Esophagus squamous epithelium (tissue), 5 donors: ENCODE results near the gene CCDC68. TPM values are rescaled to one million over a fixed set of nuclear protein-coding genes. Genes with fewer than 3 reads are reported as not detected.

Source experiments
- DNase-seq: peaks from one replicate; lab custom pipeline; 2025; lab: John Stamatoyannopoulos, UW
- H3K27ac ChIP-seq, 4 donors: fragments of 200-600 bp; sonication (generic); one replicate each; pipeline ENCODE4 v1.5.1; 2016 to 2019; ENCODE audit warnings: mild to moderate bottlenecking in 1 of 4
- H3K27me3 ChIP-seq, 4 donors: fragments of 200-600 bp; sonication (generic); 1 replicate in 3 of 4; 2 replicates in 1 of 4; pipeline versions ENCODE4 v1.5.1 to v1.6.0; 2017 to 2021; ENCODE audit warnings: antibody characterized with exemption in 1 of 4
- H3K36me3 ChIP-seq, 3 donors: fragments of 200-600 bp; sonication (generic); one replicate each; pipeline ENCODE4 v1.5.1; 2016 to 2019
- H3K4me1 ChIP-seq, 3 donors: fragments of 200-600 bp; sonication (generic); one replicate each; pipeline ENCODE4 v1.5.1; 2017 to 2019
- H3K4me3 ChIP-seq, 4 donors: fragments of 200-600 bp; sonication (generic); 1 replicate in 3 of 4; 2 replicates in 1 of 4; pipeline ENCODE4 v1.5.1; 2016 to 2019; ENCODE audit warnings: mild to moderate bottlenecking in 2 of 4, moderate library complexity in 1 of 4
- H3K9me3 ChIP-seq, 3 donors: fragments of 200-600 bp; sonication (generic); one replicate each; pipeline ENCODE4 v1.5.1; 2016 to 2019
- POLR2A ChIP-seq, 4 donors: fragments of 450-650 bp; IDR thresholded peaks; one replicate each; pipeline ENCODE4 v1.6.1; 2017; ENCODE audit warnings: antibody characterized with exemption in 4 of 4, mild to moderate bottlenecking in 4 of 4, moderate library complexity in 3 of 4
- WGBS, 2 donors: methylation state at CpG; one replicate each; pipeline ENCODE4 v1.1.5; 2018; 5-methylcytosine and 5-hydroxymethylcytosine counted together
- intact Hi-C: fragments of 100-400 bp; cut with DNase I; formaldehyde crosslinking; loops from one replicate; pipeline ENCODE4 v1.15.0; 2022
- total RNA-seq, 4 donors: library from RNA; depleted of rRNA; stranded (reverse); fragments of >200 nt; gene quantifications; one replicate each; pipeline ENCODE4 v1.1.0, GENCODE V29; 2016
- TF ChIP-seq, protein P1 (sequence below), 6 experiments: fragments of 450-650 bp in 4 of 6; fragments of 200-600 bp in 2 of 6; sonication (generic) in 2 of 6; IDR thresholded peaks; one replicate each; pipeline ENCODE4 v1.5.1; 2016 to 2019; ENCODE audit warnings: antibody characterized with exemption in 6 of 6, mild to moderate bottlenecking in 4 of 6, moderate library complexity in 4 of 6
- donor health status: DM: yes; HTN: yes; CAD: no.

CCDC68 gene
- total RNA-seq, 4 donors from 2014 or later: 0.11 to 5.1 (median 2.7) TPM

DNA sequence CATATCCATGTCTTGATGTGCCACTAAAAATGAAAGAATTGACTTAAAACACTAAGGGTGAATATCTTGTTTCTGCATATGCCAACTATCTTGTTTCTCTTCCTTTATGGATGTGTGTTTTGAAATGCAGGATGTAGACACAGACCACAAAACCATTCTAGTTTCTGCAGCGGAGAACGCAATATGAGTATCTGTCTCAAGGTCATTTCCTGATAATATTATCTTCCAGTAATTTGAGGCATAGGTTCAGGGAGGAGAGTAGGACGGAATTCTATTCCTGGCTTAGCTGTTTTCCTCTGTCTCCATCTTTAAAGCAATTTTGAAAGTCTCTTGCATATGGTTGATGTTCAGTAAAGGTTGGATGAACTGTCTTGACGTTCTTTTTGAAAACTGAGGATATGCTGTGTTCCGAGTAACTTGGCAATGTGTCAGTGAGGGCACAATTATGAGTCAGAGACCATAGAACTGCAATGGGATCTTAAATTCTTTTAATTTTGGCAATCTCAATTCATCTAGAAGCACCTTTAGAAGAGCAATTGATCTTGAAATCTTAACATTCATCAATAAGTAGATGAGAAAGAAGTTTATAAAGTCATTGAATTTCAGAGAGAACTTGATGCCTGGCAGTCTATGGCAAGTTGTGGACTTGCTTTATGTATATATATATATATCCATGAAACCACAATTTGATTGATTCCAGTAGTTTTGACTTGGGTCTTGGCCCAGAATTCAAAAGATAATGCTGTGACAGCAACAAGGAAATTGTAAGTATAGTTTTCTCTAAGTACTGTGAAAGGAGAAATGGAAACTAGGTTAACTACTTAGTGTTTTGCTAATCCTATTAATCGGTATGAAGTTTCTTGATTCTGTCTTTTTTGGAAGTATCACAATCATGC lies 106.2 kb downstream of the CCDC68 start:
- H3K4me3 ChIP-seq: no peak overlapping the region
- TF ChIP-seq, protein P1, sequence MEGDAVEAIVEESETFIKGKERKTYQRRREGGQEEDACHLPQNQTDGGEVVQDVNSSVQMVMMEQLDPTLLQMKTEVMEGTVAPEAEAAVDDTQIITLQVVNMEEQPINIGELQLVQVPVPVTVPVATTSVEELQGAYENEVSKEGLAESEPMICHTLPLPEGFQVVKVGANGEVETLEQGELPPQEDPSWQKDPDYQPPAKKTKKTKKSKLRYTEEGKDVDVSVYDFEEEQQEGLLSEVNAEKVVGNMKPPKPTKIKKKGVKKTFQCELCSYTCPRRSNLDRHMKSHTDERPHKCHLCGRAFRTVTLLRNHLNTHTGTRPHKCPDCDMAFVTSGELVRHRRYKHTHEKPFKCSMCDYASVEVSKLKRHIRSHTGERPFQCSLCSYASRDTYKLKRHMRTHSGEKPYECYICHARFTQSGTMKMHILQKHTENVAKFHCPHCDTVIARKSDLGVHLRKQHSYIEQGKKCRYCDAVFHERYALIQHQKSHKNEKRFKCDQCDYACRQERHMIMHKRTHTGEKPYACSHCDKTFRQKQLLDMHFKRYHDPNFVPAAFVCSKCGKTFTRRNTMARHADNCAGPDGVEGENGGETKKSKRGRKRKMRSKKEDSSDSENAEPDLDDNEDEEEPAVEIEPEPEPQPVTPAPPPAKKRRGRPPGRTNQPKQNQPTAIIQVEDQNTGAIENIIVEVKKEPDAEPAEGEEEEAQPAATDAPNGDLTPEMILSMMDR (IDR thresholded peaks at IDR 0.05): no peak
- no peak for TF ChIP-seq POLR2A (IDR thresholded peaks at IDR 0.05)
- no peaks in the 10 kb centered on the region for H3K9me3 ChIP-seq
- WGBS, 2 donors: 49 to 58% methylated on average over 6 of the region's 6 CpGs
- intact Hi-C loops: no loop called here
- no peaks in the 10 kb centered on the region for H3K27me3 ChIP-seq
- no peaks in the 10 kb centered on the region for H3K4me1 ChIP-seq
- no peaks in the 10 kb centered on the region for H3K36me3 ChIP-seq
- DNase-seq: no peak
- H3K27ac ChIP-seq: no peak overlapping the region

Other genes starting within 250 kb of the CCDC68 start
- gene RAB27B, start 131.0 kb downstream of the CCDC68 start, total RNA-seq: 10 to 100 TPM; 17.5 to 35.9 (median 32.1) TPM